H9 (cell line): ENCODE data around the gene RIMBP2. TPM values are rescaled to one million over a fixed set of nuclear protein-coding genes. Genes with fewer than 3 reads are reported as not detected.

Experiments
- DNase-seq: peaks from one replicate; pipeline ENCODE4 v3.0.0-alpha.2; 2017
- H2AFZ ChIP-seq: one replicate; pipeline ENCODE4 v1.6.1; 2013; ENCODE audit warnings: mild to moderate bottlenecking, low read length, control low read depth, moderate library complexity
- H2AK5ac ChIP-seq: 2 replicates; pipeline ENCODE4 v1.6.1; 2013; ENCODE audit warnings: low read length, control low read depth, mixed read lengths; ENCODE audit not compliant: insufficient read length
- H2BK120ac ChIP-seq: one replicate; pipeline ENCODE4 v1.6.1; 2013; ENCODE audit warnings: low read depth, mild to moderate bottlenecking, low read length, control low read depth, inconsistent platforms; ENCODE audit not compliant: poor library complexity, severe bottlenecking
- H2BK12ac ChIP-seq: 2 replicates; pipeline ENCODE4 v1.6.1; 2013; ENCODE audit warnings: low read length, control low read depth, mixed read lengths, low read depth; ENCODE audit not compliant: insufficient read length
- H2BK15ac ChIP-seq: 2 replicates; pipeline ENCODE4 v1.6.1; 2013; ENCODE audit warnings: low read depth, low read length, control low read depth
- H2BK20ac ChIP-seq: one replicate; pipeline ENCODE4 v1.6.1; 2013; ENCODE audit warnings: low read depth, mild to moderate bottlenecking, low read length, control low read depth, inconsistent platforms; ENCODE audit not compliant: poor library complexity, severe bottlenecking
- H2BK5ac ChIP-seq: 2 replicates; pipeline ENCODE4 v1.6.1; 2013; ENCODE audit warnings: low read length, control low read depth, mixed read lengths; ENCODE audit not compliant: insufficient read length
- H3K14ac ChIP-seq: 2 replicates; pipeline ENCODE4 v1.6.1; 2013; ENCODE audit warnings: low read length, control low read depth; ENCODE audit not compliant: insufficient read depth
- H3K18ac ChIP-seq: 2 replicates; pipeline ENCODE4 v1.6.1; 2013; ENCODE audit warnings: low read depth, mild to moderate bottlenecking, mixed read lengths, low read length, control low read depth; ENCODE audit not compliant: insufficient read length
- H3K23ac ChIP-seq: 2 replicates; pipeline ENCODE4 v1.6.1; 2013; ENCODE audit warnings: low read length, control low read depth, mixed read lengths, low read depth; ENCODE audit not compliant: insufficient read length
- H3K23me2 ChIP-seq: 2 replicates; pipeline ENCODE4 v1.6.1; 2013; ENCODE audit warnings: low read depth, mild to moderate bottlenecking, mixed read lengths, low read length, control low read depth; ENCODE audit not compliant: insufficient read length, poor library complexity, severe bottlenecking
- H3K27ac ChIP-seq: 2 replicates; pipeline ENCODE4 v1.5.1; 2013; ENCODE audit warnings: low read length, control low read depth, mixed read lengths, low read depth; ENCODE audit not compliant: insufficient read length
- H3K27me3 ChIP-seq: 2 replicates; pipeline ENCODE4 v1.6.1; 2013; ENCODE audit warnings: low read length, control low read depth, inconsistent platforms; ENCODE audit not compliant: insufficient read depth
- H3K4ac ChIP-seq: 2 replicates; pipeline ENCODE4 v1.6.1; 2013; ENCODE audit warnings: low read depth, mild to moderate bottlenecking, control low read depth, inconsistent platforms, low read length, moderate library complexity
- H3K4me1 ChIP-seq: 2 replicates; pipeline ENCODE4 v1.6.1; 2013; ENCODE audit warnings: low read length, control low read depth, inconsistent platforms; ENCODE audit not compliant: insufficient read depth
- H3K4me2 ChIP-seq: 2 replicates; pipeline ENCODE4 v1.6.1; 2013; ENCODE audit warnings: low read length, control low read depth, mixed read lengths; ENCODE audit not compliant: insufficient read length, insufficient read depth
- H3K56ac ChIP-seq: 2 replicates; pipeline ENCODE4 v1.6.1; 2013; ENCODE audit warnings: low read depth, mild to moderate bottlenecking, mixed read lengths, low read length, control low read depth; ENCODE audit not compliant: insufficient read length
- H3K79me1 ChIP-seq: 2 replicates; pipeline ENCODE4 v1.6.1; 2013; ENCODE audit warnings: low read depth, mild to moderate bottlenecking, moderate library complexity, low read length, control low read depth, inconsistent platforms; ENCODE audit not compliant: insufficient read depth, poor library complexity, severe bottlenecking
- H3K79me2 ChIP-seq: 2 replicates; pipeline ENCODE4 v1.6.1; 2013; ENCODE audit warnings: low read length, control low read depth, inconsistent platforms; ENCODE audit not compliant: insufficient read depth
- H3K9ac ChIP-seq: 2 replicates; pipeline ENCODE4 v1.6.1; 2013; ENCODE audit warnings: low read length, control low read depth, mixed read lengths; ENCODE audit not compliant: insufficient read length; ENCODE audit errors: extremely low read depth
- H3K9me3 ChIP-seq: one replicate; pipeline ENCODE4 v1.6.1; 2013; ENCODE audit warnings: low read depth, low read length, inconsistent platforms; ENCODE audit not compliant: control insufficient read depth
- H3T11ph ChIP-seq: one replicate; pipeline ENCODE4 v1.6.1; 2013; ENCODE audit warnings: mild to moderate bottlenecking, low read length, control low read depth, inconsistent platforms
- H4K20me1 ChIP-seq: one replicate; pipeline ENCODE4 v1.6.1; 2013; ENCODE audit not compliant: control insufficient read depth, insufficient read length, insufficient read depth
- H4K5ac ChIP-seq: 2 replicates; pipeline ENCODE4 v1.6.1; 2013; ENCODE audit warnings: low read depth, mild to moderate bottlenecking, mixed read lengths, low read length, control low read depth; ENCODE audit not compliant: insufficient read length
- H4K8ac ChIP-seq: replicated peaks from 2 replicates; pipeline ENCODE4 v1.6.1; 2013; ENCODE audit warnings: low read length, control low read depth, mixed read lengths, low read depth; ENCODE audit not compliant: insufficient read length
- H4K91ac ChIP-seq: 2 replicates; pipeline ENCODE4 v1.6.1; 2013; ENCODE audit warnings: low read depth, mild to moderate bottlenecking, moderate library complexity, mixed read lengths, low read length, control low read depth; ENCODE audit not compliant: insufficient read length
- H3K27ac Mint-ChIP-seq, 3 experiments: 2 replicates in 2 of 3; 3 replicates in 1 of 3; pipeline ENCODE4 v1.8.0; 2020 to 2021; ENCODE audit warnings: mixed read lengths in 3 of 3, mild to moderate bottlenecking in 1 of 3, moderate library complexity in 1 of 3
- H3K27me3 Mint-ChIP-seq: 2 replicates; pipeline ENCODE4 v1.8.0; 2021; ENCODE audit warnings: low read depth, mild to moderate bottlenecking, moderate library complexity, mixed read lengths
- H3K36me3 Mint-ChIP-seq, 3 experiments: 2 replicates in 2 of 3; 3 replicates in 1 of 3; pipeline ENCODE4 v1.8.0; 2020 to 2021; ENCODE audit warnings: low read depth in 3 of 3, mixed read lengths in 3 of 3; ENCODE audit not compliant: insufficient read depth in 1 of 3
- H3K4me1 Mint-ChIP-seq, 2 experiments: 2 replicates each; pipeline ENCODE4 v1.8.0; 2020; ENCODE audit warnings: mixed read lengths in 2 of 2
- H3K4me3 Mint-ChIP-seq, 2 experiments: 2 replicates in 1 of 2; 3 replicates in 1 of 2; pipeline ENCODE4 v1.8.0; 2020 to 2021; ENCODE audit warnings: mild to moderate bottlenecking in 2 of 2, mixed read lengths in 2 of 2, moderate library complexity in 1 of 2
- H3K9me3 Mint-ChIP-seq, 2 experiments: 2 replicates in 1 of 2; 3 replicates in 1 of 2; pipeline ENCODE4 v1.8.0; 2020; ENCODE audit warnings: mild to moderate bottlenecking in 2 of 2, mixed read lengths in 2 of 2, moderate library complexity in 1 of 2
- CTCF ChIP-seq: fragments of 200-600 bp; sonication (generic); conservative IDR thresholded peaks from 3 replicates; pipeline ENCODE4 v1.8.0; 2021; ENCODE audit warnings: antibody characterized with exemption, mild to moderate bottlenecking
- WGBS: extraction: QIAGEN DNeasy Blood & Tissue Kit; methylation state at CpG from one replicate; pipeline ENCODE4 v1.1.7; 2013; ENCODE audit warnings: missing lambda C conversion rate, low lambda C conversion rate, mixed read lengths; ENCODE audit not compliant: insufficient read length; ENCODE audit errors: extremely low coverage; 5-methylcytosine and 5-hydroxymethylcytosine counted together
- total RNA-seq: library from RNA; stranded (reverse); gene quantifications from 2 replicates; pipeline ENCODE4 v1.2.1, GENCODE V29; 2021

RIMBP2 gene
- total RNA-seq, 1 experiment from 2014 or later = 0.70 TPM

DNA sequence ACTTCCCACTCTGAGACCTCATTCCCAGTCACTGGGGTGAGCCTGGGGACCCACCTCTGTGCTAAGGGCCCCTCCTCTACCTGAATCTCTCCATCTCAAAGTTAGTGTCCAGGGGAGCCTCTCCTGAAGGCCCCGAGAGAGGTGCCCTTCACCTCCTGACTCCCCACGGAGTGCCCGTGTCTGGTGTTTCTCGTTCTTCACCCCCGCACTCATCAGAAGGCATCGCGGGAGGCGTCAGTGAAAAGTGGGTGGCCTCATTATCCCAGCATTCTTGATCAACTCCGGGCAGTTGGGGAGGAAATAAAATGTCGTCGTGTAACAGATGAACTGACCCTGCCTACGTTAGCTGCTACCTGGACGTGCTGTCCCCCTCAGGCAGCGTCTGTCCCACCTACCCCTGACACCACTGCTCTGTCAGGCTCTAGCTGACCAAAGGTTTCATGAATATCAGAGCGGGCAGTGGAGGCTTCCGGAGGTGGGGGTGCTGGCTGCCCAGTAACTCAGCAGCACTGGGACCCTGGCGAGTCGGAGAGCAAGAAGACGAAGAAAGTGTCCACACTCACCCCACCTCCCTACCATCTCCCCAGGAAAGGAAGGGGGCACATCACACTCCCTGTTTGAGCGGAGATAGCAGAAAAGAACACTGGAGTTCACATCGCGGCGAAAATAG, 275.6 kb downstream of the RIMBP2 start:
- Histone ChIP-seq H3K9ac (no peak overlapping the region), H3K14ac (no peak overlapping the region), H3K79me2 (no peaks in the 10 kb centered on the region), H3K4ac (no peak overlapping the region), H3K9me3 (no peaks in the 10 kb centered on the region), H4K5ac (no peak overlapping the region), H2BK5ac (no peak overlapping the region), H2AK5ac (no peak overlapping the region), H4K91ac (no peak overlapping the region), H2BK12ac (no peak overlapping the region), H2AFZ (no peak overlapping the region), H2BK15ac (no peak overlapping the region), H2BK120ac (no peak overlapping the region), H3K4me1 (0 out of 2 replicates have a peak, but pooled peaks cover 4% of the 10 kb centered on the region), H4K20me1 (no peaks in the 10 kb centered on the region), H3K23ac (no peak overlapping the region), H2BK20ac (no peak overlapping the region), H3K4me2 (no peak overlapping the region), H3K23me2 (no peaks in the 10 kb centered on the region), H3K27ac (no peak overlapping the region), H3T11ph (no peak overlapping the region), H3K18ac (no peak overlapping the region), H3K56ac (no peak overlapping the region), H4K8ac (no peak overlapping the region), H3K79me1 (no peaks in the 10 kb centered on the region), H3K27me3 (no peaks in the 10 kb centered on the region)
- no peak overlapping the region for H3K4me3 Mint-ChIP-seq
- H3K36me3 Mint-ChIP-seq = no peaks in the 10 kb centered on the region; a peak in 1 of 7 replicates
- peaks cover 9% of the 10 kb centered on the region in 2 experiments; a peak in 4 of 5 replicates for H3K9me3 Mint-ChIP-seq
- H3K27ac Mint-ChIP-seq = no peak overlapping the region
- WGBS = no CpG with 5 or more reads among the region's 23 CpGs
- DNase-seq = no peak
- no peak for TF ChIP-seq CTCF
- peaks cover 0 to 8% of the 10 kb centered on the region in 2 experiments; a peak in 1 of 4 replicates for H3K4me1 Mint-ChIP-seq
- H3K27me3 Mint-ChIP-seq = peaks cover 11% of the 10 kb centered on the region
